NCI-H146 (cell line): ENCODE results near the gene IL10RB.

Source experiments
- DNase-seq: peaks from one replicate; lab custom pipeline; 2025; lab: John Stamatoyannopoulos, UW

The IL10RB gene

DNA sequence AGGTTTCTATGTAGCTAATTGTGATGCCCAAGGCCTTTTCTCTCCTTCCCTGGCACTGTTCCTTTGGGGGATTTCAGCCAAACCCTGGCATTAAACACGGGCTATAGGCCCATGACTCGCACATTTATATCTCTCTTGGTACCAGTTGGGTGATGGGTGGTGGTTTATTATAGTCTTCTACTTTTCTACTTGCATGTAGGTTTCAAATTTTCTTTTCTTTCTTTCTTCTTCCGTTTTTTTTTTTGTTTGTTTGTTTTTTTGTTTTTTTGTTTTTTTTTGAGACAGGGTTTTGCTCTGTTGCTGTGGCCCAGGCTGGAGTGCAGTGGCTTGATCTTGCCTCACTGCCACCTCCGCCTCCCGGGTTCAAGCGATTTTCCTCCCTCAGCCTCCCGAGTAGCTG is 1.1 kb downstream of the IL10RB start:
- DNase-seq: no peak

DNA sequence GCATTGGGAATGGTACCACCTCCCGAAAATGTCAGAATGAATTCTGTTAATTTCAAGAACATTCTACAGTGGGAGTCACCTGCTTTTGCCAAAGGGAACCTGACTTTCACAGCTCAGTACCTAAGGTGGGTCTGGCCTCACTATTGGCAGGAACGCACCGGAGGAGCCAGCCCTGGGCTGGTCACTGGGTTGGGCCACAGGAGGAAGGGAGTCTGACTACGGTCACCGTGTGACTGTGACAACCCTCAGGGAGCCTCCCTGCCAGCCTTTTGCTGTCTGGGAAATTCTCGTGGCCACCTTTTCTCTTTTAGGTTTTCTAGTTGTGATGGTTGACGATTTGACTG is 2.2 kb downstream of the IL10RB start:
- no peak for DNase-seq

DNA sequence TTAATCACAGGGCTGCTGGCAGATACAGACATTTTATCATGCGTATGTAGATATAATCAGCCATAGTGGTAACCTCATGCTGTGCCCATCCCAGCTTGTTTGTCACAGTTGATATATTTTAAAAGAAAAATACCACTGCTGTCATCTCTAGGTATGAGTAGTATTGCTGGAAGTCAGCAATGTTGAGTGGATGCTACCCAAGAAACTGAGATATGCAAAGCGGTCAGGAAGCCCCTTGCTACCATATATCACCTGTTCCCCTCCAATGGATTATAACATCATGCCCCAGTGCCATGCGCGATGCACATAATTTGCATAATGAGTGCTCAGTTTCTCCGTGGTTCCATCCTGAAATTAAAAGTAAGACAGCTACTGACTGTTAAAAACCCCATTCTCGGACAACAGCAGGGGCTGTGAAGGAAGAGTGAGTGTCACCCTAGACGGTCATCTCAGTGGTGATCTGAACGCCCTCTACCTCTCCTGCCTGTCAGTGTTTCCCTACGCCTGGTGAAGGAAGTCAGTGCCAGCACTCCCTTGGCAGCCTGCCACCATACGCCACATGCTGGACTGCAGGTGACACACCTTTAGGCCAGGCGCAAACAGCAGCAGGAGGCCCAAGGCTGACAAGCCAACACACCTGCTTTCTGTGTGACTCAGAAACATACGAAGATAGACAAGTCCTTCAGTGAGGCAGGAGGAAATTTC is 2.7 kb downstream of the IL10RB start:
- peak; percentile 95 for DNase-seq

GRCh38 chr21:33270986-33271385 is 4.8 kb downstream of the IL10RB start:
- no peak for DNase-seq

DNA sequence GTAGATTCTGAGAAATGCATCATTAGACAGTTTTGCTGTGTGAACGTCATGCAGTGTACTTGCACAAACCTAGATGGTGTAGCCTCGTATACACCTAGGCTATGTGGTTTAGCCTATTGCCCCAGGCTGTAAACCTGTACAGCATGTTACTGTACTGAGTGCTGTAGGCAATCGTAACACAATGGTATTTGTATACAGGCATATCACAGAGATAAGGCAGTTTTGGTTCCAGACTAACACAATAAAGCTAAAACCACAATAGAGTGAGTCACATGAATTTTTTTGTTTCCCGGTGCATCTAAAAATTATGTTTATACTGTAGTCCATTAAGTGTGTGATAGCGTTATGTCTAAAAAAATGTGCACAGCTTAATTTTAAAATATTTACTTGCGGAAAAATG is 6.9 kb downstream of the IL10RB start:
- no peak for DNase-seq

- DNase-seq: no peak
Observed at GRCh38 chr21:33278721-33279120, 12.6 kb downstream of the IL10RB start.

DNA sequence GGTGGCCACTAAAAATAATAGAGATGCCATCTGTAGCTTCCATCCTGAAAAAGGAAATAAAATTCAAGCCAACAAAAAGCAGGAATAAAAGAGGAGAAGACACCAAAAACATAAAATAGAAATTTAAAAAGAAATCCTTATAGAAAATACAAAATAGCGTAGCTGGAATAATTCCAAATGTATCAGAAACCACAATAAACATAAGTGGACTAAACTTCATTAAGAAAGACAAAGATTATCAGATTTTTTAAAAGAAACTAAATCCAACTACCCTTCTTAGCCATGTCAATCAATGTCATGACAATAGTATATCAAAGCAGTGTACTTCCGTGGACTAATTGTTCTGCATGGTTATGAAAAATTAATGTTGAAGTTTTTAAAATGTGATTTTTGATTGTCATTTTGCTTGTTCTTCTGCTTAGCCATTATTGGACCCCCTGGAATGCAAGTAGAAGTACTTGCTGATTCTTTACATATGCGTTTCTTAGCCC is 13.2 kb downstream of the IL10RB start:
- DNase-seq: no peak

GRCh38 chr21:33281096-33281652 is 15.0 kb downstream of the IL10RB start:
- no peak for DNase-seq

DNA sequence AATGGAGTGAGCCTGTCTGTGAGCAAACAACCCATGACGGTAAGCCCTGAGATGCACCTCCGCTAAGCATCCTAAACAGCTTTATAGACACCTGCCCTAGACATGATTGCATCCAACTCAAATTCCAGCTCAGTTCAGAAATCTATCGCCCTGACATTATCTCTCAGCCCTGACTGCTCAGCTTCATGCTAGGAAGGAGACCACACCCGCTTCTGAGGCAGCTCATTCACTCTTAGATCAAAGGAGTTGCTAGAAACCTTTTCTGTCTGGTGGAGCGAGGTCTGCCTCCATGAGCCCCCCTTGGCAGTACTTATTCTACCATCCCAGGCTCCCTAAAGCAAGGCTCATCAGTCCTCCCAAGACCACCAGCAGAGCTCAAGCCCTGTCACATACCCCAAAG is 17.0 kb downstream of the IL10RB start:
- no peak for DNase-seq

DNA sequence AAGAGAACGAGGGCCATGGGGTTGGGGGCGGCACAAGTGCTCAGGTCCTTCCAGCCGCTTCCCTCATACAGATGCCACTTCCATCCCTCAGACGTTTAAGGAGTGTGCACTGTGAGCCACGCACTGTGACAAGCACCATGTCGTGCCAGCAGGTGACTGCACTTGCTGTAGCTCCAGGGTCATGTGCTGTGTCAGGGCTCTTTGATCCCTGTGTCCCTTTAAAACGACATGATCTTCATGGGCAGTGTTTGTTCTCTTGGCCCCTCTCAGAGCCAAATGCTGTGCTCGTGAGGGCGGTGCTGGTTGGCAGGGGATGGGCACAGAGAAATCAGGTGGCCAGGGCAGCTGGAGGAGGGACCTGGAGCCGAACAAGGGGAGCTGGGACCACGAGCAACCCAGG is 19.9 kb downstream of the IL10RB start:
- DNase-seq: no peak

- DNase-seq: no peak
Observed at GRCh38 chr21:33286600-33287456, 20.7 kb downstream of the IL10RB start.

- DNase-seq: no peak
Observed at GRCh38 chr21:33289199-33289819, 23.1 kb downstream of the IL10RB start.

- DNase-seq: no peak
Observed at GRCh38 chr21:33290441-33290840, 24.3 kb downstream of the IL10RB start.

DNA sequence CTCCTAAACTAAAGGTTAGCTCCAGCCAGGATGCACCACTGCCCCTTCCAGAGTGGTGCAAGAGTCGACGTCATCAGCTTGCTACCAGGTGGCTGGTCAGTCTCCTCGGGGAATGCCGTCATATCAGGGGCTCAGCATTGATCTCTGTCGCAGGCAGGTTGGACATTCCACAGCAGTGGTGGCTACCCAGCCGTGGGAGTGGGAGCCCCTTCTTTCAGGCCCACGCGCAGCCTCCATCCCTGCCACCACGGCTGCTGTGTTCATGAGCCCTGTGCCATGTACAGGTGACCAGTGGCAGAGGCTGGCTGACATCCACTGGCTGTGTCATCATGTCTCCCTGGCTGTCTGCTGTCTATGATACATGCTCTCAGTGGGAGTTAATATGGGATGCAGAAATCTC is 25.5 kb downstream of the IL10RB start:
- no peak for DNase-seq

GRCh38 chr21:33292724-33293123 is 26.6 kb downstream of the IL10RB start:
- DNase-seq: no peak

DNA sequence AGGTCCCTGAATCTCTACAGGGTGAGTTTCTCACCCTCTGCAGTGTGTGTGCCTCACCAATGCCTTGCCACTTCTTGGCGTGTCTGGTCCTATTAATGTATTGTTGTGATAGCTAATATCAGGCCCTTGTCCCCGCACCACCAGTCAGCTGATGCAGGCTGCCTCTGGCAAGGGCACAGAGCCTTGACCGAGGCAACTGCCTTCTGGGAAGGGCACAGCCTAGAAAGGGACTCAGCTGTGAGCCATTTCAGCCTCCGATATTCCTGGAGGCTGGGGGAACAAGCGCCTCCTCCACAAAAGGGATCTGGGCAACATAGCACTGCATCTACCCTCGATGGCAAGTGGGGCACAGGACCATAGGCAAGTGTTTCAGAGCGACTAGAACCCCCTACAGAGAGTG is 27.0 kb downstream of the IL10RB start:
- no peak for DNase-seq

DNA sequence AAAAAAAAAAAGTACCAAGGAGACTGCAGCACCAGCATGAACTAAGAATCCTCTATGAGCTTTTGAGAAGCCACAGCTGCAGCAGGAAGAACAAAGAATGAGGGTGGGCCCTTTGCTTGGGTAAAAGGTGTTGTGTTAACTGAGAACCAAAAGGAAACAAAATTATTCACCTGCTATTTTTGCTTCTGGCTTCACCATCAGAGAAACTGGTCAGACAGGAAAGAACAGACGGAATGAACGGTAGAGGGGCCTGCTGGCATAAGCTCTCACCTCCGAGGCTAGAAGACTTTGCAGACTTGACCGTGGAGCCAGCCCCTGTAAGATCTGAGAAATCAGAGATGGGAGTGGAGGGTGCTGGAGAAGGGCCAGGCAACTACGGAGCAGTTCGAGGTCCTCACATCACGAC is 27.6 kb downstream of the IL10RB start:
- no peak for DNase-seq

DNA sequence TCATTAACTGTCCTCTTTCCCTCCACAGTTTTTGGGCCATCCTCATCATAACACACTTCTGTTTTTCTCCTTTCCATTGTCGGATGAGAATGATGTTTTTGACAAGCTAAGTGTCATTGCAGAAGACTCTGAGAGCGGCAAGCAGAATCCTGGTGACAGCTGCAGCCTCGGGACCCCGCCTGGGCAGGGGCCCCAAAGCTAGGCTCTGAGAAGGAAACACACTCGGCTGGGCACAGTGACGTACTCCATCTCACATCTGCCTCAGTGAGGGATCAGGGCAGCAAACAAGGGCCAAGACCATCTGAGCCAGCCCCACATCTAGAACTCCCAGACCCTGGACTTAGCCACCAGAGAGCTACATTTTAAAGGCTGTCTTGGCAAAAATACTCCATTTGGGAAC is 30.0 kb downstream of the IL10RB start:
- no peak for DNase-seq

DNA sequence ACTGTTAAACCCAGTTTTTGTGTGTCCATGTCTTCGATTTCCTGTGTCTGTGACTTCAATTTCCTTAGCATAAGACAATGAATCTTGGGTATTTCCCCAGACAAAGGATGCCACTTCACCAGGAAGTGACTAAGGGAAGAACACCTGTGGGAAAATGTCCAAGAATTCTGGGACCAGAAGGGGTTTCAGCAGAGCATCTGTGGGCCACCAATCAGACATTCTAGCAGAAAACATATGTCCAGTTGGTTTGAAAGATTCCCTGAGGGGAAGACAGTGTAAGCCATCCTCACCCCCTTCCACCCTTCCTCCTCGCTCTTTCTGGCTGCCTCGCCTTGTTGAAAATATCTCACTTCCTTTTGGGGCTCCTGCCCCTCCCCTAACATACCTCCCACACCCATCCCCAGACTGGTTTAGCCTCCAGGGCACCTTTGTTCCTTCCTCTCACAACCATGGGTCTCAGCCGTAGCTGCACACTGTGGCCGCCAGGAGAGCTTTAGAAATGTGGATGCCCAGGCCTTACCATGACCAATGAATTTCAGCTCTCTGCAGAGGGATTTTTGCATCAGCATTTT is 33.1 kb downstream of the IL10RB start:
- DNase-seq: no peak

- DNase-seq: no peak
Observed at GRCh38 chr21:33300701-33301631, 34.8 kb downstream of the IL10RB start.

DNA sequence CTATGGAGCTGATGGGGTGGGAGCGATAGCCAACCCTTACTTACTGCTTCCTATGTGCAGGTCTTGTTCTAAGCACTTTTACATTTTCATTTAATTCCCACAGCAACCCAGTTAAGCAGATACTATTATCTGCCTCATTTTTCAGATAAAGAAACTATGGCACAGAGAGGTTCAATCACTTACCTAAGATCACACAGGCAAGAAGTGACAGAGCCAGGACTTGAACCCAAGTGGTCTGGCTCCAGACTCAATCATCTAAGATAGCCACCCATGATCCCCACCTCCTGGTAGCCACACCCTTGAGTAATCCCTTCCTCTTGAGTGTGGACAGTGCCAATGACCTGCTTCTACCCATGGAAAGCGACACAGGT is 35.5 kb downstream of the IL10RB start:
- no peak for DNase-seq
